Measurements from ENCODE around the gene MPPED1. TPM values are rescaled to one million over a fixed set of nuclear protein-coding genes. Genes with fewer than 3 reads are reported as not detected.
A peak's percentile ranks its signal among the peaks of the same experiment; 100 is the strongest.

Gene MPPED1
- total and polyA plus RNA-seq, 2 of the 13 experiments (the other 11 are each of a cell fraction or from before 2014, with no cell fraction given): 0.77 TPM; not detected in 1

DNA sequence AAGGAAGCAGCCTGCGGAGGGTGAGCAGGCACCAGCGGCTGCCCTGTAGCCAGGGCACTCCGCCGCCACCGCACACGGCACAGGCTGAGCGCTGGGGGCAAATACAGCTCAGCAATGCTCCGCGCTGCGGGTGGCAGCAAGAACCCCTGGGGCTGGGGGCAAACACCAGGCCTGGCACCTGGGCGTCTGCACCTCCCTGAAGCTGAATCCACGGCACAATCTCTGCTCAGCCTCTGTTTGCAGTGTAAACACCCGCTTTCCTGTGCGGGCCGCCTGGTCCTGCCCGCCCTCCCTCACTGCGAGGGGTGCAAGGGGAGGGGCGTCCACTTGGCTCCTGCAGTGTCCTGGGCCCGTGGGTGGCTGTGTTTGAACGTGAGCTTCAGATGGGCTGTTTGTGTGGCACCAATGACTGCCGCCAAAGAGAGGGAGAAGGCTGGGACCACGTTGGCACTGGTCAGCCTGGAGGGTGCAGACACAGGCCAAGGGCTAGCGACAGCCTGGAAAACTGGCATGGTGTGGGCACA lies 14.8 kb upstream of the MPPED1 start (continued):
- TF ChIP-seq, protein P1, sequence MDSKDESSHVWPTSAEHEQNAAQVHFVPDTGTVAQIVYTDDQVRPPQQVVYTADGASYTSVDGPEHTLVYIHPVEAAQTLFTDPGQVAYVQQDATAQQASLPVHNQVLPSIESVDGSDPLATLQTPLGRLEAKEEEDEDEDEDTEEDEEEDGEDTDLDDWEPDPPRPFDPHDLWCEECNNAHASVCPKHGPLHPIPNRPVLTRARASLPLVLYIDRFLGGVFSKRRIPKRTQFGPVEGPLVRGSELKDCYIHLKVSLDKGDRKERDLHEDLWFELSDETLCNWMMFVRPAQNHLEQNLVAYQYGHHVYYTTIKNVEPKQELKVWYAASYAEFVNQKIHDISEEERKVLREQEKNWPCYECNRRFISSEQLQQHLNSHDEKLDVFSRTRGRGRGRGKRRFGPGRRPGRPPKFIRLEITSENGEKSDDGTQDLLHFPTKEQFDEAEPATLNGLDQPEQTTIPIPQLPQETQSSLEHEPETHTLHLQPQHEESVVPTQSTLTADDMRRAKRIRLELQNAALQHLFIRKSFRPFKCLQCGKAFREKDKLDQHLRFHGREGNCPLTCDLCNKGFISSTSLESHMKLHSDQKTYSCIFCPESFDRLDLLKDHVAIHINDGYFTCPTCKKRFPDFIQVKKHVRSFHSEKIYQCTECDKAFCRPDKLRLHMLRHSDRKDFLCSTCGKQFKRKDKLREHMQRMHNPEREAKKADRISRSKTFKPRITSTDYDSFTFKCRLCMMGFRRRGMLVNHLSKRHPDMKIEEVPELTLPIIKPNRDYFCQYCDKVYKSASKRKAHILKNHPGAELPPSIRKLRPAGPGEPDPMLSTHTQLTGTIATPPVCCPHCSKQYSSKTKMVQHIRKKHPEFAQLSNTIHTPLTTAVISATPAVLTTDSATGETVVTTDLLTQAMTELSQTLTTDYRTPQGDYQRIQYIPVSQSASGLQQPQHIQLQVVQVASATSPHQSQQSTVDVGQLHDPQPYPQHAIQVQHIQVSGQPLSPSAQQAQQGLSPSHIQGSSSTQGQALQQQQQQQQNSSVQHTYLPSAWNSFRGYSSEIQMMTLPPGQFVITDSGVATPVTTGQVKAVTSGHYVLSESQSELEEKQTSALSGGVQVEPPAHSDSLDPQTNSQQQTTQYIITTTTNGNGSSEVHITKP (CRISPR knock-in tag; IDR thresholded peaks at IDR 0.05; ENCODE audit: low read depth): peak; percentile 50; the same call in 1 of the 2 replicates
- TF ChIP-seq ZNF232 (CRISPR knock-in tag; IDR thresholded peaks at IDR 0.05; ENCODE audit: borderline replicate concordance): no peak
- TF ChIP-seq, protein P2, sequence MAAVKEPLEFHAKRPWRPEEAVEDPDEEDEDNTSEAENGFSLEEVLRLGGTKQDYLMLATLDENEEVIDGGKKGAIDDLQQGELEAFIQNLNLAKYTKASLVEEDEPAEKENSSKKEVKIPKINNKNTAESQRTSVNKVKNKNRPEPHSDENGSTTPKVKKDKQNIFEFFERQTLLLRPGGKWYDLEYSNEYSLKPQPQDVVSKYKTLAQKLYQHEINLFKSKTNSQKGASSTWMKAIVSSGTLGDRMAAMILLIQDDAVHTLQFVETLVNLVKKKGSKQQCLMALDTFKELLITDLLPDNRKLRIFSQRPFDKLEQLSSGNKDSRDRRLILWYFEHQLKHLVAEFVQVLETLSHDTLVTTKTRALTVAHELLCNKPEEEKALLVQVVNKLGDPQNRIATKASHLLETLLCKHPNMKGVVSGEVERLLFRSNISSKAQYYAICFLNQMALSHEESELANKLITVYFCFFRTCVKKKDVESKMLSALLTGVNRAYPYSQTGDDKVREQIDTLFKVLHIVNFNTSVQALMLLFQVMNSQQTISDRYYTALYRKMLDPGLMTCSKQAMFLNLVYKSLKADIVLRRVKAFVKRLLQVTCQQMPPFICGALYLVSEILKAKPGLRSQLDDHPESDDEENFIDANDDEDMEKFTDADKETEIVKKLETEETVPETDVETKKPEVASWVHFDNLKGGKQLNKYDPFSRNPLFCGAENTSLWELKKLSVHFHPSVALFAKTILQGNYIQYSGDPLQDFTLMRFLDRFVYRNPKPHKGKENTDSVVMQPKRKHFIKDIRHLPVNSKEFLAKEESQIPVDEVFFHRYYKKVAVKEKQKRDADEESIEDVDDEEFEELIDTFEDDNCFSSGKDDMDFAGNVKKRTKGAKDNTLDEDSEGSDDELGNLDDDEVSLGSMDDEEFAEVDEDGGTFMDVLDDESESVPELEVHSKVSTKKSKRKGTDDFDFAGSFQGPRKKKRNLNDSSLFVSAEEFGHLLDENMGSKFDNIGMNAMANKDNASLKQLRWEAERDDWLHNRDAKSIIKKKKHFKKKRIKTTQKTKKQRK (IDR thresholded peaks at IDR 0.05; ENCODE audit: low read length): no peak
- TF ChIP-seq, protein P3, sequence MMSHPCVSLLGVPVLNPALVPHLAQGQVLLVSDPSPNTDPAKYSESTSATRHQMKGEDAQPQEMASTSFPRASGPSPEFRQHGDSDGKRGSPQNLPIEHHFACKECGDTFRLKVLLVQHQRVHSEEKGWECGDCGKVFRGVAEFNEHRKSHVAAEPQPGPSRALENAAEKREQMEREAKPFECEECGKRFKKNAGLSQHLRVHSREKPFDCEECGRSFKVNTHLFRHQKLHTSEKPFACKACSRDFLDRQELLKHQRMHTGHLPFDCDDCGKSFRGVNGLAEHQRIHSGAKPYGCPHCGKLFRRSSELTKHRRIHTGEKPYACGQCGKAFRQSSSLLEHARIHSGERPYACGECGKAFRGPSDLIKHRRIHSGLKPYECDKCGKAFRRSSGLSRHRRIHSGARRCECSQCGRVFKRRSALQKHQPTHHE (CRISPR knock-in tag; IDR thresholded peaks at IDR 0.05; ENCODE audit: borderline replicate concordance): no peak
- no peak for TF ChIP-seq ZNF790 (CRISPR knock-in tag; IDR thresholded peaks at IDR 0.05; ENCODE audit: borderline replicate concordance)
- TF ChIP-seq ZNF160 (CRISPR knock-in tag; IDR thresholded peaks at IDR 0.05): no peak
- no peak for TF ChIP-seq FIP1L1 (IDR thresholded peaks at IDR 0.05; ENCODE audit: borderline replicate concordance, insufficient read depth, low read depth, low read length)
- TF ChIP-seq, protein P4, sequence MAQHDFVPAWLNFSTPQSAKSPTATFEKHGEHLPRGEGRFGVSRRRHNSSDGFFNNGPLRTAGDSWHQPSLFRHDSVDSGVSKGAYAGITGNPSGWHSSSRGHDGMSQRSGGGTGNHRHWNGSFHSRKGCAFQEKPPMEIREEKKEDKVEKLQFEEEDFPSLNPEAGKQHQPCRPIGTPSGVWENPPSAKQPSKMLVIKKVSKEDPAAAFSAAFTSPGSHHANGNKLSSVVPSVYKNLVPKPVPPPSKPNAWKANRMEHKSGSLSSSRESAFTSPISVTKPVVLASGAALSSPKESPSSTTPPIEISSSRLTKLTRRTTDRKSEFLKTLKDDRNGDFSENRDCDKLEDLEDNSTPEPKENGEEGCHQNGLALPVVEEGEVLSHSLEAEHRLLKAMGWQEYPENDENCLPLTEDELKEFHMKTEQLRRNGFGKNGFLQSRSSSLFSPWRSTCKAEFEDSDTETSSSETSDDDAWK (CRISPR knock-in tag; IDR thresholded peaks at IDR 0.05): no peak
- no peak for TF ChIP-seq ZKSCAN5 (CRISPR knock-in tag; IDR thresholded peaks at IDR 0.05)
- TF ChIP-seq, protein P5, sequence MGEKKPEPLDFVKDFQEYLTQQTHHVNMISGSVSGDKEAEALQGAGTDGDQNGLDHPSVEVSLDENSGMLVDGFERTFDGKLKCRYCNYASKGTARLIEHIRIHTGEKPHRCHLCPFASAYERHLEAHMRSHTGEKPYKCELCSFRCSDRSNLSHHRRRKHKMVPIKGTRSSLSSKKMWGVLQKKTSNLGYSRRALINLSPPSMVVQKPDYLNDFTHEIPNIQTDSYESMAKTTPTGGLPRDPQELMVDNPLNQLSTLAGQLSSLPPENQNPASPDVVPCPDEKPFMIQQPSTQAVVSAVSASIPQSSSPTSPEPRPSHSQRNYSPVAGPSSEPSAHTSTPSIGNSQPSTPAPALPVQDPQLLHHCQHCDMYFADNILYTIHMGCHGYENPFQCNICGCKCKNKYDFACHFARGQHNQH (CRISPR knock-in tag; IDR thresholded peaks at IDR 0.05): no peak
- TF ChIP-seq ZNF768 (CRISPR knock-in tag; IDR thresholded peaks at IDR 0.05): peak; percentile 69
- TF ChIP-seq IKZF1 (IDR thresholded peaks at IDR 0.05): no peak
- TF ChIP-seq CHD4 (IDR thresholded peaks at IDR 0.05; ENCODE audit: borderline replicate concordance, low read length): no peak
- no peak for TF ChIP-seq ZNF30 (CRISPR knock-in tag; IDR thresholded peaks at IDR 0.05)
- no peak for TF ChIP-seq SMYD3 (CRISPR knock-in tag; IDR thresholded peaks at IDR 0.05)
- TF ChIP-seq ZSCAN9 (CRISPR knock-in tag; IDR thresholded peaks at IDR 0.05; ENCODE audit: borderline replicate concordance): no peak
- TF ChIP-seq NFATC3 (CRISPR knock-in tag; IDR thresholded peaks at IDR 0.05): no peak
- TF ChIP-seq HNRNPUL1 (IDR thresholded peaks at IDR 0.05; ENCODE audit: low read depth, low read length): no peak
- TF ChIP-seq ZNF652 (CRISPR knock-in tag; IDR thresholded peaks at IDR 0.05; ENCODE audit: borderline replicate concordance, low read depth): no peak
